Amygdala (tissue), 56 donors: Measurements from ENCODE around the gene KCNIP1.
A peak's percentile ranks its signal among the peaks of the same experiment; 100 is the strongest.
"Not testable (repeated sequence)": the region's sequence is repeated elsewhere in the genome, so short reads cannot be mapped to it uniquely, and the experiment has no call there.

Experiments used
- DNase-seq, 56 donors: peaks; one replicate each; lab custom pipeline; 2025; lab: John Stamatoyannopoulos, UW

Gene KCNIP1

DNA sequence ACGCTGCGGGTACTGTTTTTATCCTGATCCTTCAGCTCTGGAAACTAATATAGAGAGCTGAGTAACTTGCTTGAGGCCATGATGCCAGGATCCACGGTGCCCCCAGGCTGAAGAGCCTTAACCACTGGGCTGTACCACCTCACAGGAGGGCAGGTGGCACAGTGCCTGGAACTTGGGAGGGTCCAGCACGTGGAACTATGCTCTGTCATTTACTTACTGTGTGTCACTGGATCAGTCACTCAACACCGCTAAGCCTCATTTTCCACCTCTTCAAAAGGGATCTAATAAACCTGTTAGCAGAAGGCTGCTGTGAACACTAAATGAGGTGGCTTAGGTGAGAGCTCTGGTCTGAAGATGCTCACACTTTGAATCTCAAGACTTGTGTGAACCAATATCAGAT, 29.6 kb downstream of the KCNIP1 start:
- no peak for DNase-seq

DNA sequence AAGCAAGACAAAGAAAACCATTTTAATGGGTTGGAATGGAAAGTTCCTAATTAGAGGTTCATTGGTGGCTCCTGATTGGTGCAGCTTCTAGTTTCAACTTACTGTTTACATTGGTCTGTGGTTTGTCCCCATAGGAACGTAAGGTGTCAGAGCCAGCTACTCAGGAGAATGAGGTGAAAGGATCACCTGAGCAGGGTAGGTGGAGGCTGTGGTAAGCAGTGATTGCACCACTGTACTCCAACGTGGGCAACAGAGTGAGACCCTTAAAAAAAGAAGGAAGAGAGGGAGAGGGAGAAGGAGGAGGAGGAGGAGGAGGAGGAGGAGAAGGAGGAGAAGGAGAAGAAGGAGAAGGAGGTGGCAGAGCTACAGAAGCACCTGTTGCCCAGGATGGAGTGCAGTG, 30.4 kb downstream of the KCNIP1 start:
- no peak for DNase-seq

DNA sequence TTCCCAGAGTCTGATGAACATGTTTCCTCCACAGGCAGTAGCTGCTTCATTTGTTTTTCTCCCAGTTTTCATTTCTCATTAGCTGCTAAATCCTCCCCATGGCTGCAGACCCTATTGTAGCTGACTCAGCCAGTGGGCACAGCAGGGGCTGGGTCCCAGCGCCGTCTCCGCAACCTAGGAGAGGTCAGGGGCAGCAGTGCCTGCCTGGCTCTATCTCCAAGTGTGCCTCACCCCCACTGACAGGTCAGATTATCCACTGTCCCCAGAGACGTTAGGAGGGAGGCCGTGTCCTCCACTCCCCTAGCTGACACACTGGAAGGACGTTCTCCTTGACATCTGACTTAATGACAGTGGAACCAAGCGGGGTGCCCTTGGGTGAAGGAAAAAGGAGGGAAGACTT, 31.1 kb downstream of the KCNIP1 start:
- no peak for DNase-seq

DNA sequence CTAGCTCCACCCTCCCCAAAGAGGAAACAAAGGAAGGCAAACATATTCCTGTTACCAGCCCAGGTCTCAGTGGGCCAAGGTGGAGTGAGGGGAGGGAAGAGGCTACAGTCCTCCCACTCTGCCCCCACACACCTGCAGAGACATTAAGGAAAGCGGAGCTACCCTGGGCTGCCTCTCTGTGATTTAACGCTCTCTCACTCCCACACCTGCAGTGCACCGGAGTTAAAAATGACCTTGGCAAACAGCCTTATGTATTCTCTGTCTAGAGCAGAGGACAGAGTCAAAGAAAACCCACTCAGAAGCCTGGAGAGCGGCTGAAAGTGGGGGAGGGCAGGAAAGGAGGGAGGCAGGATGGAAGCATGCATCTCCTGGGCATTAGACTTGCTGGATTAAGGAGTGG, 32.7 kb downstream of the KCNIP1 start:
- DNase-seq, result no peak

DNA sequence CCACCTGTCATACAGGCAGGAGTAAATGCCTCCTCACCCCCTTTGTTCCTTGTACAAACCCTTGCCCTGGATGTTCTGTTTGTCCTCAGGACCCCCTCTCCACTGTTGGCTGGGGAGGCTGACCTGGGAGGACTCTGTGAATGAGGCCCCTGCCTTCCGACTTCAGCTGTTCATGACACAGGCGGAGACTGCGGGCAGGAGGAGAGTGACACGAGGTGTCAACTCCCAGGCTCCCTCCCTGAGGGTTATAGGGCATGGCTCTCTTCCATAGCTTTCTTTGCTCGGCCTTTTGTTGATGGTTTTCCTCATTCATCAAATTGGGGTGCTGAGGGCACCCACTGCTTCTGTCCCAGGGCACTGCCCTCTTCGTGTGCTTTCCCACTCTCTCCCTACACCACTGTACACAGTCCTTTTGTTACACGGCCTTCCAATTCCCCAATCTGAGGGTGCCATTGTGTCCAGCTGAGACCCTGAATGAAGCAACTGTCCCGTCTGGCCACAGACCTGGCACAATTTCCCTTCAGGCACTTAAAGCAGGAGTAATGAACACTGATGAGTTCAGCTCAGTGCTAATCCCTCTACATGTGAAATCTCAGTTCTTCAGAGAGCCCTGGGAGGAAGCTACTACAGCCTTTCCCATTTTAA, 33.8 kb downstream of the KCNIP1 start:
- peak in 17 of 56 donors; percentile 16 to 61 (median 34) for DNase-seq

DNA sequence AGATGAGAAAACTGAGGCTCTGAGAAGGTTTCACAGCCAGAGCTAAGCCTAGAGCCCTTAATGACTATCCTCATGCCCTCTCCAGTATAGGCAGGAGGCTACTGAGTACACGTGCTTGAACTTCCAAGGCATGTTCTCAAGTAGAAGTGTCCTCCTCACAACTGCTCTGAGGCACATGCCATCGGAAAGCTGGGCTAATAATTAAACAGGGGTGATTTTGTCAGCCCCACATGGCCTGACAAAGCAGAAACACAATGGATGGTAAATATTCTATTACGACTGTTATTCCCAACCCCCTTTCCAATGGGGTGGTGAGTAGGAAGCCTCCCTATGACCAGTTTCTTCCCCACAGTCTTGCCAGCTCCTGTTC, 34.3 kb downstream of the KCNIP1 start:
- DNase-seq, result no peak

DNA sequence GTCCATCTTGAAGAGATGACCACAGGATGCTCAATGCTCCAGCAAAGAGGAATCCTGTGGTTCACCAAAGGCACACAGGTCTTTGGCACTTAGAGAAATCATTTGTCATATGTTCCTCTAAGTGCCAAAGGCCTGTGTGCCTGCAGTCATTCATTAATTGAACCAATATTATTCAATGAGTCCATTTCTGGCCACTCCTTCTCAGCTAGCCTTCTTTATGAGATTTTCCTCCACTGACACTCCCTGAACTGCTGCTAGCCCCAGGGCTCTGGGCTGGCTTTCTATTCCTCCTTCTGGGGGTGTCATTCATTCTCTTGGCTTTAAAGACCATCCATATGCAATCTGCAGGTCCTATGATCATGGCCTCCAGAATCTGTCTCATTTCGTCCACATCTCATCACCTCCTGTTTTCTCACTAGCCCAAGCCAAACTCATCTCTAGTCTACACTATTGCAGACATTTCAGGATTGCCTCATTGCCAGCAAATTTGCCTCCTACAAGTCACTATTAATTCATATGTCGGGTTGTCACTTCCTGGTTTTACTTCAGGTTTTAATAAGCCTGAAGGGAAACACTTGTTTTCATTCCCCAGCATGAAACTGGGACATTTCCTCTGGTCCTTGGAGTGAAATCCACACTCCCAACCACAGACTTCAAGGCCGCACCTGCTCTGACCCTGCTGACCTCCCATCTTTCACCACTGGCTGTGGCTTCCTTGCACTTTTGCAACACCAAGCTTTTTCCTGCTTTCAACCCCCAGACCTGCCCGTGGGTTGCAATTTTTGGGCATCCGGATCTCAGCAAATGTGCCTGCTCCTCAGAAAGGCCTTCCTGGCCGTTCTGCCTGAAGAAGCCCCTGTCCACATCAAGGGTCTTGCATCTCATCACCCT, 35.1 kb downstream of the KCNIP1 start:
- DNase-seq, result no peak

DNA sequence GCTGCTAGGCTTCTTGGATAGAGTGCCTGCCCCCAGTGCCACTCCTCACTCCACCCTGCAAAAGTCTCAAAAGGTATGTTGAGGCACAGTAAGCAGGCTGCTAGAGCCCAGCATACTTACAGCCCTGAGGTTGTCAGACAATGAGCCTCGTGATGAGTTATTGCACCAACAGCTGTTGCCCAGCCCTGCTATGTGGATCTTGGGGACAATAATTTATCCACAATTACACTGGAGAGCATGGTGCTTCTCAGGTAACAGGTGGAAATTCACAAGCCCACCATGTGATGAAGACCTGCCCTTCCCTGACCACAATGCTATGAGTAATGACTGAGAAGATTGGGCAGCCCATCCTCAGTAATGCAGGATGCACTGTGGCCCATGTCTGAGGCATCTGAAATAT, 36.5 kb downstream of the KCNIP1 start:
- no peak for DNase-seq

DNA sequence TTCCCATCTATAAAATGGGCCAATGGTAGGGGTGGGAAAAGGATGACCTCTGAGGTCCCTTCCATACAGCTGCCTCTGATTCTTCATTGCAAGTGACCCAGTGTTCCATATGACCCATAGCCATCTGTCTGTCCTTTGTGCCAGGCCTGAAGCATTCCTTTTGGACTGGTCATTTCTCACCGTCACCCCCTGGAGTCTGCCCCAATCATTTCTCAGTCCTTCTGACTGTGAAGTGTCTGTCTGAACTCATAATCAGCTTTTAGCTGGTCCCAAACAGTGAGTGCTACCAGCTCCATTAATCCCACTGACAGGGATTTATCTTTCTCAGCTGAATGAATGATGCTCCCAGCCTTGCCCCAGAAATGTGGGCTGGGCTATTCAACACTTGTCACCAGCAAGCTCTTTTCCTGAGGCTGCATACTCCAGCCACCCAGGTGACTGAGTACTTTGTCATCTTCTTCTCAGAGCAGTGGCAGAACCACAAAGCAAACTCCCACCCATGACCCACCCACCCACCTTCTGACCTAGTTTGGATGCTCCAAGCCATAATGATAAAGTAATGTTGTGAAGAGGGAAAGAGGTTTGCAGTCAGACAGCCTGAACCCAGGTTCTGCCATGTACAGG, 37.4 kb downstream of the KCNIP1 start:
- no peak for DNase-seq

DNA sequence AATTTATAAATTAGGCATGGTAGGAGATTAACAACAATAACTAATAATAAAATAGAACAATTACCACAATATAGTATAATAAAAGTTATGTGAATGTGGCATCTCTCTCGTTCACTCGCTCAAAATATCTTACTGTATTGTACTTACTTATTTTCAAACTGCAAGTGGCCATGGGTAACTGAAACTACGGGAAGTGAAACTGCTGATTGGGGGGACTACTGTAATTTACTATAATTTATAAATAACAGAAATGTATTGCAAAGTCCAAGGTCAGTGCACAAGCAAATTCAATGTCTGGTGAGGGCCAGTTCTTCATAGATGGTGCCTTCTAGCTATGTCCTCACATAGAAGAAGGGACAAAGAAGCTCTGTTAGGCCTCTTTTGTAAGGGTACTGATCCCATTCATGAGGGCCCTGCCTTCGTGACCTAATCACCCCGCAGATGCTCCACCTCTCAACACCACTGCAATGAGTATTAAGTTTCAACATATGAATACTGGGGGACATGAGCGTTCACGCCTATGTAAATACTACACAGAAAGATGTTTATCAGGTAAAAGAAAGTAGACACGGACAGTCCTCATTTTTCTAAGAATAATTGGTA, 39.0 kb downstream of the KCNIP1 start:
- DNase-seq, result no peak

DNA sequence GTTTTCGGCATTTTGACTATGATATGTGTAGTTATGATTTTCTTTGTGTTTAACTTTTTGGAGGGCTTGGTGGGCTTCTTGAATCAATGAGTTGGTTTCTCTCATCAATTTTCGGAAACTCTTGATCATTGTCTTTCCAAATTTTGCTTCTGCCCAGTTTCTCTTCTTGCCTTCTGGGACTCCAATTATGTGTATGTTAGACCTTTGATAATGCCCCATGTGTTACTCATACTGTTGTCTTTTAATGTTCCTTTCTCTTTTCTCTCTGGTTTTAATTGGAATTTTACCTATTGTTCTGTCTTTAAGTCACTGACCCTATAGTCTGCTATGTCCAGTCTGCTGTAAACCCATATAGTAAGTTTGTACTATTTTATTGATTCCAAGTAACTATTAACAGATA, 41.5 kb downstream of the KCNIP1 start:
- no peak for DNase-seq

DNA sequence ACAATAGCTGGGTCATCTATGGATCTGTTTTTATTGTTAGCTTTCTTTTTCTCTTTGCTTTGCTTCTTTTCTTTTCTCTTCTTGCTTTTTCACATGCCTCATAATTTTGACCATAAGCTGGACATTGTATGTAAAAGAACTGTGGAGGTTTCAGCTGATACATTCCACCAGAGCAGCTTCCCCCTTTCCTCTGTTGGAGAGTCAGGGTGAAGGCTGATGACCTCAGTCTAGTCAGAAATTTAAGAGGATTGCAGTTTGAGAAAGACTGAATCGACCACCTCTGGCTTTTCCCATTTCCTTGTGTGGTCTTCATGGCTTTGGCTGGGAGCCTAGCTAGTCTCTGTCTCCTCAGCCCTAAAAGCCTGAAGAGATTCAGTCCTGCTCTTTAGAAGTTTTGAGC, 42.0 kb downstream of the KCNIP1 start:
- DNase-seq, result no peak

DNA sequence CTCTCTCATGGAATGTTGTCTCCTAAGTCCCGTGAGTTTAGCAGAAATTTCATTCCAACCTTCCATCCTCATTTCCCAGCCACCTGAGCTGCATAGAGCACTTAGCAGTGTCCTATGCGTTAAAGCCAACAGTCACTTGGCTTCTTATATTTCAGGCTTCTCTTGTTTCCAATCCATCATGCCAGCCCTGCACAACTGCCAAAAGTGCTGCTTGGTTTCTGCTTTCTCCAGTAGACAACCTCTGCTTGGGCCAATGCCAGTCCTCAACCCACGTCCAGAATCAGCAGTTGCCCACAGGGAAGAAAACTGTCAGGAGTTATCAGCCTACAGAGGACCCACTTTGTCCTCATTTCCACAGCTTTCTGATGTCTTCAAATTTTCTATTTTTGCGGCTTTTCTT, 42.5 kb downstream of the KCNIP1 start:
- DNase-seq, result no peak

DNA sequence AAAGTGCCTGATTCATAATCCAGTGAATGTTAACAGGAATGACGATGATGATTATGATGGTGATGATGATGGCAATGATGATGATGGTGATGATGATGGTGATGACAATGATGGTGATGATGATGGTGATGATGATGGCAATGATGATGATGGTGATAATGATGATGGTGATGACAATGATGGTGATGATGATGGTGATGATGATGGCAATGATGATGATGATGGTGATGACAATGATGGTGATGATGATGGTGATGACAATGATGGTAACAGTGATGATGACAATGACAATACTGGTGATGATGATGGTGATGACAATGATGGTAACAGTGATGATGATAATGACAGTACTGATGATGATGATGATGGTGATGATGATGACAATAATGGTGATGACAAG, 46.6 kb downstream of the KCNIP1 start:
- DNase-seq, result not testable (repeated sequence)

DNA sequence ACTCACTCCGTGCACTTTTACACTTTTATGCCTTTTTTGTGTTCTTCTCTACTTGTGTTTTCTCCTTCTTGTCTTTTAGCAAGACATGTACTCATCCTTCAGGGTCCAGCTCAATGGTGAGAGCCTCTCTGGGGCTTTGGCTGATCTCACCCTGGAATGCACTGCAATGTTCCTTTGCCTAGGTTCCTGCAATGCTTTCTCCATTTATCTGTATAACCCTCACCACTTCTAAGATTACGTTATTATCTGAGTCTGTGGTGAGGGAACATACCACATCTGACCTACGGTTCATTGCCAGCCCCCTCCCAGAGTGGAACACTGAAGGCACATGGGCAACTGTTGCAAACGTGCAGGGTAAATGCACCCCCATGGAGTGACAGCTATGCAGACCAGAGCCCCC, 47.3 kb downstream of the KCNIP1 start:
- DNase-seq, result no peak

DNA sequence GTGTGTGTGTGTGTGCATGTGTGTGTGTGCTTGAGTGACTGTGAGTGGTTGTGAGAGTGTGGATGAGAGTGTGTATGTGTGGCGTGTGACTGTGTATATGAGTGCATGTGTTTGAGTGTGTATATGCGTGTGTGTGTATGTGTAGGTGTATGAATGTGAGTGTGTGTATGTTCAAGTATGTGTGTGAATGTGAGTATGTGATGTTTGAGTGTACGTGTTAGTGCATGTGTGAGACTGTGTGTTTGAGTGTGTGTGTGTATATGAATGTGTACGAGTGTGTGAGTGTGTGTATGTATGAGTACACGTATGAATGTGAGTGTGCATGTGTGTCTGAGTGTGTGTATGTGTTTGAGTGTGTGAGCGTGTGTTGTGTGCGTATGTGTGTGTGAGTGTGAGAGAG, 47.8 kb downstream of the KCNIP1 start:
- DNase-seq, result no peak

DNA sequence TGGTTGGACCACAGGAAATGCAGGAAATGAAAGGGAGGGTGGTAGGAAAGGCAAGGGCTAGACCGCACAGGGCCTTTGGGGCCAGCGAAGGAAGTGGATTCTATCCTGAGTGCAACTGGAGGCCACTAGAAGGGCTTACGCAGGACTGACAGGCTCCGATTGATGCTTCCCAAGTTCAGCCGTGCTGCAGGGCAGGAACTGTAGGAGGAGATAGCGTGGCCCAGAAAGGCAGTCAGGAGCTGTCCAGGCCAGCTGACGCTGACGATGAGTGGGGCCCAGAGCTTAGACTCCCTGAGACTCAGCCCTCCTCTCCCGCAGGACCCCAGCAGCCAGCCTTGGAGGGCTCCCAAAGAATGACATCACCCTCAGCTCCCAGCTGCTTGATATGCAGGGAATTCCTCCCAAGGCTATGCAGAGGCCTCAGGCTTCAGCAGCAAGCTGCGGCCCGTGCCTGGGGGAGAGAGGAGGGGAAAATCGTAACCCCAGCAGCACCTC, 48.8 kb downstream of the KCNIP1 start:
- peak in 48 of 56 donors; percentile 22 to 88 (median 68) for DNase-seq

DNA sequence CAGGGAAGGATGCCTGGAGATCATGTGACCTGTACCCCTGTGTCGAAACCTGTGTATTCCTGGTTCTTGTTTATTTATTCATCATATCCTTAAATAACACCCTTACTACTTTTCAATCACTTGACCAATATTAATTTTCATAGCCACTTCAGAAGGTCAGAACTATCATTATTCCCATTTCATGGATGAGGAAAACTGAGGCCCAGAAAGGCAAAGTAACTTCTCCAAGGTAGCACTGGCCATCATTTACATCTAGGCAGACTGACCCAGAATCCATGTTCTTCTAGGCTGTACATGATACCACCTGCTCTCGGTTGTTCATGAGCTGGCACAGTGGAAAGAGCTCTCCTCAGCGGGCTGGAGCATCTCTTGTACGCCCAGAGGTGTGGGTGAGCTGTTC, 49.4 kb downstream of the KCNIP1 start:
- DNase-seq, result no peak

DNA sequence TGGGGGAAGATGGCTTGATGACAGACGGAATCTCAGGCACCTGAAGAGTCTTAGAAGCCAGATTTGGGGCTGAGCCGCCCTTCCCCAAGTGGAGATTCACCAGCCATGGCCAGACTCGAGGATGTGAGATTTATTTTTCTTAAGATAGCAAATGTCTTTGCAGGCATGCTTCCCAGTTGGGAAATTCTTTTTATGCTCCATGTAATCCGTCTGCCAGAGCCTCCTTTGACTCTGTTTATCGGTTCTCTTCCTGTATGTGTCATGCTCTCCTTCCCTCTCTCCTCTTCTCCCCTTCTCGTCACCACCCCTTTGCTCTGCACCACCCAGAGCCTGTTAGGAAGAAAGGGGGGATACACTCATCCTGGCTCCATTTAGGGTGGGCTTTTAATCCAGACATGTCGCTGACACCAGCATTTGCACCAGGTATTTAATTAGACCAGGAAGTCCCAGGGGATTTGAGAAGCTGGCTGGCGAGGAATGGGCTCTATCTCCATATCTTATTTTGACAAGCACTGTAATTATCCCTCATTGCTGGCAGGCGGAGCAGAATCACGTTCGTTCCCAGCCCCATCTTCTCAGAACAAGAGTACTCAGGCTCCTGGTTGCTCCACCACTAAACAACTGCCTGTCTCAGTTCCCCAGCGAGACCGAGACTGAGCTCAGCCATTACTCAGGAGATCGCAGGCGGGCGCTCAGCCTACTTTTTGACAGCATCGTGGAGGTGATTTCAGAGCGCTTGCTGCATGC, 50.9 kb downstream of the KCNIP1 start:
- DNase-seq, result peak in 2 of 56 donors; percentile 18 to 26

DNA sequence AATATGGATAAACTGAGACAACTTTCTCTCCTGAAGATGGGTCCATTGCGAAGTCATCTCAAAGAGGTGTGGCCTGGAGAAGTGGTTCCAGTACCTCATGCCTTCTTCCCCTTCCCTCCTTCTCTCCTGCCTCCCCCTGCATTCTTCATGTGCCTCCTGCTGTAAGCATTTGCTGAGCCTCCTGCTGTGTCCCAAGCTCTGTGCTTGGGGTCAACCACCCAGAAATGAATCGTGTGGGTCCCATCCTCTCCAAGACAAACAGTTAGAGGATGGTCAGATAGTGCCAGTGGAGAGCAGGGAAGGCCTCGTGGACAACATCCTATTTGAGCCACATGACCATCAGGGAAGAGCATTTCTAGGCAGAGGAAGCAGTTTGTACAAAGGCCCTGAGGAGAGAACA, 53.5 kb downstream of the KCNIP1 start:
- DNase-seq, result no peak
